GM19395 (cell line): Measurements from ENCODE around the gene RC3H1.
"Not testable (repeated sequence)": the region's sequence is repeated elsewhere in the genome, so short reads cannot be mapped to it uniquely, and the experiment has no call there.

Experiments
- ATAC-seq: cut with Tn5 transposase; IDR thresholded peaks from one replicate; pipeline ENCODE4 v1.9.1; 2021; ENCODE audit warnings: mild to moderate bottlenecking, moderate library complexity; ENCODE audit not compliant: unreplicated experiment

RC3H1 gene

DNA sequence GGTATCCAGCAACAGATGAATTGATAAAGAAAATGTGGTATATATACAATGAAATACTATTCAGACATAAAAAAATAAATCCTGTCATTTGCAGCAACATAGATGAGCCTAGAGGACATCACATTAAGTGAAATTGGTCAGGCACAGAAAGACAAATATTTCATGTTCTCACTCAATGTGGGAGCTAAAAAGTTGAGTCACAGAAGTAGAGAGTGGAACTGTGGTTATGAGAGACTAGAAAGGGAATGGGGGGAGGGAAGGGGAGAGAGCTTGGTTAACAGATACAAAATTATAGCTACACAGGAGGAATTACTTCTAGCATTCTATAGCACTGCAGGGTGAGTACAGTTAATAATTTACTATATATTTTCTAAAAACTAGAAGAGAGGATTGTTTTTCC lies 68.0 kb downstream of the RC3H1 start:
- ATAC-seq: no peak

GRCh38 chr1:173948594-173948993 lies 73.6 kb downstream of the RC3H1 start:
- no peak for ATAC-seq

GRCh38 chr1:173946380-173946921 lies 75.7 kb downstream of the RC3H1 start:
- no peak for ATAC-seq

GRCh38 chr1:173937062-173937461 lies 85.1 kb downstream of the RC3H1 start:
- peak; percentile 60 for ATAC-seq

GRCh38 chr1:173934440-173934839 lies 87.7 kb downstream of the RC3H1 start:
- ATAC-seq: no peak

GRCh38 chr1:173930541-173930940 lies 91.6 kb downstream of the RC3H1 start:
- not testable (repeated sequence) for ATAC-seq

- no peak for ATAC-seq
These were observed 96.6 kb downstream of the RC3H1 start for GRCh38 chr1:173925306-173926242.

- no peak for ATAC-seq
These were observed 101.3 kb downstream of the RC3H1 start for GRCh38 chr1:173920861-173921260.

- ATAC-seq: no peak
These were observed 104.3 kb downstream of the RC3H1 start for GRCh38 chr1:173917635-173918493.

DNA sequence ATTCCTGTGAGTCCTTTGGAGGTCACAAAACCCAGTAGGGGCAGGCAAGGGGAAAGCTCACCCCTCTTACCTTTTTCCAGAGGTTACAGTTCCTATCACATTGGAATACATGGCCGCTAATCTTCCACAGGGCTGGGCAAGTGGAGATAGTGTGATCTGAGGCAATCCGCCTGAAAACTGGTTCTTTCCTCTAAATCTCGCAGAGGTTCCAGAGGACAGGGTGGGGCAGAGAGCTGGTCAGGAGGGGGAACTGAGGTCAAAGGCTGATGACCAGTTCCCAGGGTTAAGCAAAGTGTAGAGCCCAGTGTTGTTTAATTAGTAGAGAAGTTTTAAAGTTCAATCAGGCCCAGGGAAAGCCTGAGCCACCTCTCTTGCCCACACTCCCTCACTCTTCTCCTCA lies 105.0 kb downstream of the RC3H1 start, which contains the start of gene SERPINC1:
SERPINC1 (minus strand) TSS at position 179 of the 400 bp plus-strand sequence; CDS start at position 111, 68 bp downstream.
- no peak for ATAC-seq

- ATAC-seq: no peak
These were observed 105.5 kb downstream of the RC3H1 start for GRCh38 chr1:173916667-173917066.

DNA sequence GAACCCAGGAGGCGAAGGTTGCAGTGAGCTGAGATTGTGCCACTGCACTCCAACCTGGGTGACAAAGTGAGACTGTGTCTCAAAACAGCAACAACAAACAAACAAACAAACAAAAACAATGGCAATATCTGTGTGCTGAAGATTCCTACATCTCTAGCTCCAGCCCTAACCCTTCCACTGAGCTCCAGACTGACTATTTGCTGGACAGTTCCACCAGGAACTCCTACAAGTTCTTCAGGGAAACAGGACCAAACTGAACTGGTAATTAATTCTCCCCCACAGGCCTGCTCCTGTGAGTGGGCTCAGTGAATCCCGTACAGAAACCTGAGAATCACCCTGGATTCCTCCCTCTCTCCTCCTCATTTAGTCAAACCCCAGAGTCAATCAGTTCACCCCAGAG lies 106.6 kb downstream of the RC3H1 start:
- no peak for ATAC-seq

DNA sequence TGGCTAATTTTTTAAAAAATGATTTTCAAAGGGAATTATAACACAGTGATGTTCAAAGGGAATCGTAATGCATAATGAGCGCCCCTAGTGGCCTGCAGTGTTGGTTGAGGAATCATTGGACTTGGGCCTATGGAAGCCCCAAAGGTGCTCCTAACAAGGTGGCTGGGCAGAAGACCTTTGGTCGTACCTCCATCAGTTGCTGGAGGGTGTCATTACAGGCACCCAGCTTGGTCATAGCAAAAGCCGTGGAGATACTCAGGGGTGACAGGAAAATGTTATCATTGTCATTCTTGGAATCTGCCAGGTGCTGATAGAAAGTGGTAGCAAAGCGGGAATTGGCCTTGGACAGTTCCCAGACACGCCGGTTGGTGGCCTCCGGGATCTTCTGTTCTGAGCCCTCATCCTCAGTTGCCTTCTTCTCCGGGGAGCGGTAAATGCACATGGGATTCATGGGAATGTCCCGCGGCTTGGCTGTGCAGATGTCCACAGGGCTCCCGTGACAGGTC lies 107.7 kb downstream of the RC3H1 start:
- ATAC-seq: no peak

DNA sequence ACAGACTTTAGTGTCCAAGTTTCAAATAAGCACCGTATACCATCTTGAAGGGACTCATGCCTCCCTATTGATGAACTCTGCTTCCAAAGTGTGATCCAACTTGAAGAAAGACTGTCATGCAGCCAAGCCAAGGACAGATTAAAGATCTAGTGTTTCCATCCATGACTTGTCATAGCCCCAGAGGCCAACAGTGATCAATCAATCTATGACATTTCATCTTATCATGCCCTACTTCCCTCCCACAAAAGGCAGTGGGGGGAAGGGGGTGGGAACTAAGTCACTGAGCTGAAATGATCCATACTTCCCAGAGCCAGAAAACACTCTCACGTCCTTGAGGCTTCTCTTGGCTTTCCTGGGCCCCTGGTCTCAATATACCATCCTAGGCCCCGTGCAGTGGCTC lies 109.0 kb downstream of the RC3H1 start:
- ATAC-seq: no peak

DNA sequence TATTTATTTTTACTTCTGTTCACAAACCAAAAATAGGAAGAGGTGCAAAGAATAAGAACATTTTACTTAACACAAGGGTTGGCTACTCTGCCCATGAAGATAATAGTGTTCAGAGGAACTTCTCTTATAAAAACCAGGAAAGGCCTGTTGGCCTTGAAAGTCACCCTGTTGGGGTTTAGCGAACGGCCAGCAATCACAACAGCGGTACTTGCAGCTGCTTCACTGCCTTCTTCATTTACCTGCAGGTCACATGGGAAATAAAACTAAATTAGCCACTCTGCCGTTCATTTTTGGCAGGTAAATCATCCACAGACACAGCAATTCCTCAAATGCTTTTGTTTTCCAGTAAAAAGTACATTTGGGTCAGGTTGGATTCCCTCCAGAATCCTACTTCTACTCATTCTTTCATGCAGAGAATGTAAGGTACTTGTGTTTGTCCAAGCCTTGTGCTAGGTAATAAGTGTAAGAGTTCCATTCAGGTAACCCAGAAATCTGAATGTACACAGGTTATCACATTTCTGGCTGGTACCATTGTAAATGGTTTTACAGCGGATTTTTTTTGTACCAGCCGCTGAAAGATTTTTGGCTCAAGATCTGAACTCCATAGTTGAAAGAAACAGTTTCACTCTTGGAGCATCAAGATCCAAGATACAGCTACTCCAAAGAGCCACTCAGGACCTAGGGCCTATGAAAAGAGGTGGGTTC lies 118.2 kb downstream of the RC3H1 start:
- no peak for ATAC-seq

- ATAC-seq: no peak
These were observed 121.2 kb downstream of the RC3H1 start for GRCh38 chr1:173900992-173901391.

DNA sequence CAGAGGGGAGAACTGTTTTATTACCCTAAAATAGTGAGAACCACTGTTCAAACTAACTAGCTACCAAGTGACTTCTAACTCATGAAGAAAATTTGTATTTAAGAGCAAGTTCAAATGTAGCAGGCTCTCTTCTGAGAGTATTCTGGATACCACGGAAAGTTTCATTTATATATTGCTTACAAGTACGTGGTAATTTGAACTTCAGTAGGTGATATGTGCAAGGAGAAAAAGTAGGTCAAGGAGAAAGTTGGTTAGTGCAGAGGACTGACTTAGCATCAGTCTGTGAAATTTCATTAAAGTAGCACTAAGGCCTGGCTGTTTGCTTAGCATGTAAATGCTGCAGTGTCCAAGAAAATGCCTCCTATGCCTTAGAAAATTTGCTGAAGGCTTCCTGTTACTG lies 121.7 kb downstream of the RC3H1 start:
- ATAC-seq: no peak

DNA sequence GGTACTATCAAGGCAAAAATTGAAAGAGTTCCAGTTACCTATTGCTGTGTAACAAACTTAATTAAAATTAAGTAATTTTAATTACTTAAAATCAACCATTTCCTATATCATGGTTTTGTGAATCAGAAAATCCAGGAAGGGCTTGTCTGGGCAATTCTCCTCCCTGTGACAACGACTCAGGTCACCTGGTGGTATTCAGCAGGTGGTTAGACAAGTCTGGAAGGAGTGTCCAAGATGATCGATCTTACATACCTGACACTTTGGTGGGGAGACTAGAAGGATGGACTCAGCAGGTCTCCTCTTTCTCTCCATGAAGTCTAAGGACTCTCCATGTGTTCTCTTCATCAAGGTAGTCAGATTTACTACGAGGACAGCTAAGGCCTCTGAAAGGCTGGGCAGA lies 128.0 kb downstream of the RC3H1 start:
- ATAC-seq: no peak

DNA sequence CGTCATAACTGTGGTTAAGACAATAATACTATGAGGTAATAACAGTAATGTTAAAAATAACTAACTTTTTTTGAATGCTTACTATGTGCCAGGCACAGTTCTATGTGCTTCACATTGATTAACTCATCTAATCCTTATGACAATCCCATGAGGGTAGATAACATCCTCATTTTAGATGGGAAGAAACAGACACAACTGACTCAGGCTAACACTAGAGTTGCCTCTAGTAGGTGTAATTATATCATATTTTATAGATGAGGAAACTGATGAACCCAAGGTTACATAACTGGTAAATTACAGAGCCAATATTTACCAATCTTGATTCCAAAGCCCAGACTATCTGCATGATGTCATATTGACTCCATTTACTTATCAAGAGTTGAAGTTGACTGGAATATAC lies 128.5 kb downstream of the RC3H1 start:
- no peak for ATAC-seq

- no peak for ATAC-seq
These were observed 132.3 kb downstream of the RC3H1 start for GRCh38 chr1:173889885-173890284.

GRCh38 chr1:173888749-173889148 lies 133.4 kb downstream of the RC3H1 start:
- ATAC-seq: no peak
